Femur (tissue), 1 donor: ENCODE measurements around the gene BCORL1.

ENCODE experiments used
- DNase-seq: peaks from one replicate; pipeline ENCODE4 v3.0.0-alpha.2; 2017

BCORL1 gene

DNA sequence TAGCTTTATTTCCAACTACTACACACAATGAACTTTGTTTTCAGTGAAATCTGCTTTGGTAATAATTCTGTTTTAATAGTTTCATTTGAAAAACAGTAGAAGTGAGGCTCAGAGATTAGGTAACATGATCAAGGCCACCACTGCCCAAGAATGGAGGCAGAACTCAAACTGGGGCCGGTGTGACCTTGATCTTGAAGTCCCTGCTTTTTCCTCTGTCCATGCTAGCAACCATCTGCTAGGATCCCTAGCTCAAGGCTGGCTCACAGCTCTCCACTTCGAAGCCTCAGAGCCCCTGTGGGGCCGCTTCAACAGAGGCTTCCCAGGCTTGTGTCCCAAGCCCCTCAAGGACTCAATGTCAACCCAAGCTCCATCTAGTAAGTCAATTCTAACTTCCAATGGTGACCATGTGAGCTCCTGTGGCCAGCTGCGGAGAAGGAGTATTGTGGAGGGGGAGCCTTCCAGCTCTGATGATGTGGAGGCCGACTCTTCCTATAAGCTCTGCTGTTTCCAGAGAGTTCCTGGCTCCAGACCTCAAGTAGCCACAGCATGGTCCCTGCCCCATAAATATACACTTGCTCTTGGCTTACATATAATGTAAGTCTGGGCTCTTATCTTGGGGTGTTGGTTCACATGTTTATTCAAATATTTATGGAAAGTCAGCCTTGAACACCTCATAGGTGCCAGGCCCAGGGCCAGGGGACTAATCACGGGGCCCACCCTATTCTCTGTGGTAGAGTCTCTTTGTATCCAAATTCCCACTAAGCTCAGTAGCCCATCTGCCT lies 113.0 kb downstream of the BCORL1 start:
- DNase-seq = no peak

DNA sequence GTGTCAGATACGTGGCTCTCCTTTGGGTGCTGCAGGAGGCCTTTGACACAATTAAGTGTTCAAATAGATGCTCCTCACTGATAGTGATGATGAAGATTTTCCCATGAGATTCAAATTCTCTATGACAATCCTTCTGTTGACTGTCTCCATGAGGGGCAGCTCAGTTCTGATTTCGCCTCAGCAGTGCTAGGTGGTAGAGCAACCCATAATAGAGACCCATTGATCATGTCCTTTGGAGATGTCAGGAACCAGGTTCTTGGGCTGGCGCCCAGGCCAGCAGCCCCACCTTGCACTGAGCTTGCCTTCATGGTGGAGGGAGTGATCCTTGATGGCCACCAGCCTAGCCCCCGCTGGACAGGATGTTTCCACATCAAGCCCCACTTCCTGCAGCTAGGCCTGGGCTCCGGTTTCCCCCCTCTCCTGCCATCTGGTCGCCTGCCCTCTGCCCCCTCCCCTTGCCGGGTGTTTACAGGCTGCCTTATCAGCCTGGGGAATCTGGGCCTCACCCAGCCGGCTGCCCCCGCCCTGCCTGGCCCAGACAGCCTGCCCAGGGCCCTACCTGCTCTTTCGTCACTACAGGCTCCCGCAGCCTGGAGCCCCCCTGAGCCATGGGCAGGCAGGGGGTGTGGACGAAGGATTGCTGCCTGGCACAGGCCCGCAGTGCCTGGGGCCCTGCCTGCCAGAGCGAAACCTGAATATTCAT lies 115.2 kb downstream of the BCORL1 start:
- DNase-seq = no peak

DNA sequence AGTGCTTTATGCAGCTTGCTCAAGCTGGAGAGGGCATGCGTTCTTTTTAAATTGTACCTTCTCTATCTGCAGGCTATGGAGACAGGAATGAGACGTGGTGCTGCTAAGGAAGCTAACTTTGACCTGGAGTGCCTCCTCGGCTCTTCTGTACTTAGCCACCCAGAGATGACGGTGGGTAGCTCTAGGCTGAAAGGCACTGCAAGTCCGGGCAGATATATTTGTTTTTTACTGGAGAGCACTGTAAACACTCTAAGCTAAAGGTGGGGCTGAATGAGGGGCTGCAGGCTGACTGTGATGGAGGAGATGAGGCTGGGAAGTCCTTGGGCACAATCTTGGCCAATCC lies 115.7 kb downstream of the BCORL1 start:
- DNase-seq = no peak

DNA sequence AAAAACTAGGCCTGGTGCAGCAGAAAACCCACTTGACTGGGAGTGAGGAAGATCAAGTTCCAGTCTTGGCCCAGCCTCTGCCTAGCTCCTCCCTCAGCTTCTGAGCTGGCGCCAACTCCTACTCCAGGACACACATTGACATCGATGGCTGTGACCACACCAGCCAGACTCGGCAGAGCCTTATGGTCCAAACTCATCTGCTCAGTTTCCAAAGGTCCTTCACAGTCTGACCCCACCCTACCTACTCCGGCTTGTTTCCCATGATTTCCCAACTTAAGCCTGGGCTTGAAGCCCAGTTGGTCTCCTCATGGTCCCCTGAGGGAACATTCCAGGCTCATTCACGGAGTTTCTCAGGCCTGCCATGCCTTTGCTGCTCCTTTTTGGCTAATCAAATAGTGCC lies 117.7 kb downstream of the BCORL1 start:
- no peak for DNase-seq

DNA sequence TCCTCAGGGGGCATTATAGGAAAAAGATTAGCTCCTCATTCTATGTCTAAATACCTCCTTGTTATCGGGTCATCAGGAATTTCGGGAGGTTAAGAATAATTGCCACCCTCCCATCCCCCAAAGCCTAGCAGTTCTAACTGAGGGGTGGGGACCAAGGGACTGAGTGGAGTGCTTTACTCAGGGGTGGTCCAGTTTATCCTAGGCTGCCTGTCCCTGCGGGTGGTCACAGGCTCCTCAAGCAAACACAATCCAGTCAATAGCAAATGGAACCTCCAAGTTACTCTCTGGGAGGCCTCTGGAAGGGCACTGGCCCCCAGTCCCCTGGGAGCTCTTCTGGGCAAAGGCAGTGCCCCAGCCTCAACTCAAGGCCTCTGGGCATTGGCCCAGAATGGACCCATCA lies 121.2 kb downstream of the BCORL1 start:
- DNase-seq = no peak

DNA sequence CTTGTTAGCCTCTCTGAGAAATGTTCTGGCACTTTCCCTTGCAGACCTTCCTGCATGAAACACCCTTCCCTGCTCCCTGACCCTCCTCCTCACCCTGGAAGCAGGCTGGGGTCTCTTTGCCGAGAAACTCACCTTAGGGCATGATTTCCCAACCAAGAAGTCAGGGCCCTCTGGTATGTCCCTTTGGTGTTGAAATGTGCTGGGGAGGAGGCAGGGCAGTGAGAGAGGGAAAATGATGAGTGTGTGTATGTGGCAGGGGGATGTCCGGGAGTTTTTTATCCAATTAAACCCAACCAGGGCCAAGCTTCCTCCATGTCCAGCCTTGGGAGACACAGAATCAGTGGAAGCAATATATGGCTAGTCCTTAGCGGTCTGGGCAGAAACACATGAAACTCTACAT lies 122.8 kb downstream of the BCORL1 start:
- DNase-seq = no peak

DNA sequence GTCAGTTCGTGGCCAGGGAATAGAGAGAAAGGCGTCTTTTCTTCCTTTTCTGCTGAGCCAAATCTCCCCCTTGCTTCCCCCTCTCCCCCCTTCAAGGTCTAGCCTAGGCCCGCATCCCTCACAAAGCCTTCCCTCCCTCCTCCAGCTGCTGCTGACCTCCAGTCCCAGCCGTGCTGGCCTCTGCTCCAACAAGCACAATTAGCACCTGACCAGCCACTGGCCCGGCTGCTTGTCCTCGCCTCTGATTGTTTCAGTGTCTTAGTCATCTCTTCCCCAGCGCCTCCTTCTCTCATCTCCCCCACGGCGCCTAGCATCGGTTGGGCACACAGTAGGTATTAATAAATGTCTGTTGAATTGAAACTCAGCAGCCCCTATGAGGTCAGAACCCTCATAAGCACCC lies 123.6 kb downstream of the BCORL1 start:
- no peak for DNase-seq
